Stomach (tissue), 4 donors: Measurements from ENCODE around the gene PALD1.

ENCODE experiments used
- POLR2A ChIP-seq, 4 donors: fragments of 450-650 bp; IDR thresholded peaks; one replicate each; pipeline ENCODE4 v1.6.1; 2016; ENCODE audit warnings: antibody characterized with exemption in 4 of 4, control low read depth in 2 of 4, mild to moderate bottlenecking in 1 of 4, moderate library complexity in 1 of 4
- TF ChIP-seq, protein P1 (sequence below), 7 experiments: fragments of 450-650 bp in 4 of 7; fragments of 200-600 bp in 3 of 7; sonication (generic) in 3 of 7; IDR thresholded peaks; one replicate each; pipeline ENCODE4 v1.5.1; 2016 to 2019; ENCODE audit warnings: antibody characterized with exemption in 7 of 7, control low read depth in 2 of 7, mild to moderate bottlenecking in 1 of 7

DNA sequence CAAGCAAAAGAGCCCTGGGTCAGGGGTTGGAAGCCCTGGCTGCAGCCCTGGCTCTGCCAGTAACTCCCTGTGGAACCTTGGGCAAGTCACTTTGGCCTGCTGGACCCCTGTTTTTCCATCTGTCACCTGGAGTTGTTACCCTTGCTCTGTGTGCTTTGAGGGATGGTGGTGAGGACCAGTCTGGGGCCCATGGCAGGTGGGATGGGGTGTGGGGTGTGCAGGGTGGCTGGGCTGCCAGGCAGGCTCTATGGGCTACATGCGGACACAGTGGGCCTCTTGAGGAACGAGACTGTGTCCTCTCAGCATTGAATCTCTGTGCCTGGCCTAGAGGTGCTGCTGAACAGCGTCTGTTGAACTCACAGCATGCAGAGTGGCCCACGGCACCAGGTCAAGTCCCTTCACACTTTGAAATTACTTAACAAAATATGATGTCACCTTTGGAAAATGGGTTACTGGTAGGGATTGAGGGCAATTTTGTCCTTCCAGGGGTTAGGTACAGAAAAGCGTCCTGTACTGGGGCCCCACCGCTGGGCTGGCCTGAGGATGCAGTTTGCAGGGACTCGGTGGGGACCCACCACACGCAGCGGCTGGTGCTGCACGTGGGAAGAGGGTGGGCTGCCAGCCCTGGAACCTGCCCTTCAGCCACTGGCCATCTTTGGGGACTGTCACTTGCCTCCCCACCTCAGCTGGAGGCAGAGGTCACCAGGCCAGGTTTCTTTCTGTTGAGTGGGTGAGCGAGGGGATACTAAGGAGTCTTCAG is 78.7 kb downstream of the PALD1 start:
- TF ChIP-seq POLR2A (IDR thresholded peaks at IDR 0.05): no peak
- TF ChIP-seq, protein P1, sequence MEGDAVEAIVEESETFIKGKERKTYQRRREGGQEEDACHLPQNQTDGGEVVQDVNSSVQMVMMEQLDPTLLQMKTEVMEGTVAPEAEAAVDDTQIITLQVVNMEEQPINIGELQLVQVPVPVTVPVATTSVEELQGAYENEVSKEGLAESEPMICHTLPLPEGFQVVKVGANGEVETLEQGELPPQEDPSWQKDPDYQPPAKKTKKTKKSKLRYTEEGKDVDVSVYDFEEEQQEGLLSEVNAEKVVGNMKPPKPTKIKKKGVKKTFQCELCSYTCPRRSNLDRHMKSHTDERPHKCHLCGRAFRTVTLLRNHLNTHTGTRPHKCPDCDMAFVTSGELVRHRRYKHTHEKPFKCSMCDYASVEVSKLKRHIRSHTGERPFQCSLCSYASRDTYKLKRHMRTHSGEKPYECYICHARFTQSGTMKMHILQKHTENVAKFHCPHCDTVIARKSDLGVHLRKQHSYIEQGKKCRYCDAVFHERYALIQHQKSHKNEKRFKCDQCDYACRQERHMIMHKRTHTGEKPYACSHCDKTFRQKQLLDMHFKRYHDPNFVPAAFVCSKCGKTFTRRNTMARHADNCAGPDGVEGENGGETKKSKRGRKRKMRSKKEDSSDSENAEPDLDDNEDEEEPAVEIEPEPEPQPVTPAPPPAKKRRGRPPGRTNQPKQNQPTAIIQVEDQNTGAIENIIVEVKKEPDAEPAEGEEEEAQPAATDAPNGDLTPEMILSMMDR (IDR thresholded peaks at IDR 0.05): no peak
